OCI-LY1 (cell line): ENCODE data around the gene CCDC33.

Experiments
- CTCF ChIP-seq: fragments of 200-600 bp; sonication (generic), shearing (Covaris generic); IDR thresholded peaks from 2 replicates; pipeline ENCODE4 v1.5.1; 2017; ENCODE audit warnings: mild to moderate bottlenecking, antibody characterized with exemption, low read length, moderate library complexity, mixed read lengths
- EZH2 ChIP-seq: fragments of 200-600 bp; sonication (generic), shearing (Covaris generic); IDR thresholded peaks from 2 replicates; pipeline ENCODE4 v1.8.0; 2017; ENCODE audit warnings: borderline replicate concordance, mixed run types, mild to moderate bottlenecking, antibody characterized with exemption, low read length, moderate library complexity, mixed read lengths

- TF ChIP-seq CTCF (no peak), EZH2 (no peak)
Observed at GRCh38 chr15:74351670-74352069, 115.5 kb downstream of the CCDC33 start.
